Mesothelial cell of epicardium (in vitro differentiated cells): ENCODE data around the gene TOMM40. TPM values are rescaled to one million over a fixed set of nuclear protein-coding genes. Genes with fewer than 3 reads are reported as not detected.
A peak's percentile ranks its signal among the peaks of the same experiment; 100 is the strongest.

Source experiments
- DNase-seq, 2 experiments: peaks; one replicate each; pipeline ENCODE4 v3.0.0; 2021; ENCODE audit warnings: low spot score in 2 of 2; ENCODE audit not compliant: unreplicated experiment in 2 of 2
- H3K27ac Mint-ChIP-seq: 2 replicates; pipeline ENCODE4 v1.8.0; 2021; ENCODE audit warnings: mixed read lengths
- H3K27me3 Mint-ChIP-seq: 2 replicates; pipeline ENCODE4 v1.8.0; 2021; ENCODE audit warnings: low read depth, mixed read lengths
- H3K36me3 Mint-ChIP-seq: 2 replicates; pipeline ENCODE4 v1.8.0; 2021; ENCODE audit warnings: mixed read lengths
- H3K4me1 Mint-ChIP-seq: 2 replicates; pipeline ENCODE4 v1.8.0; 2021; ENCODE audit warnings: mixed read lengths
- H3K4me3 Mint-ChIP-seq: 2 replicates; pipeline ENCODE4 v1.8.0; 2021; ENCODE audit warnings: mild to moderate bottlenecking, moderate library complexity, mixed read lengths
- H3K9me3 Mint-ChIP-seq: 2 replicates; pipeline ENCODE4 v1.8.0; 2021; ENCODE audit warnings: mixed read lengths
- total RNA-seq: library from RNA; stranded (reverse); gene quantifications from 3 replicates; pipeline ENCODE4 v1.2.1, GENCODE V29; 2021
- TF ChIP-seq, protein P1 (sequence below): fragments of 200-600 bp; sonication (generic); IDR thresholded peaks from one replicate; pipeline ENCODE4 v1.5.0; 2021; ENCODE audit warnings: antibody characterized with exemption; ENCODE audit not compliant: unreplicated experiment

TOMM40 gene
- total RNA-seq, 1 donor from 2014 or later: 47.8 TPM

DNA sequence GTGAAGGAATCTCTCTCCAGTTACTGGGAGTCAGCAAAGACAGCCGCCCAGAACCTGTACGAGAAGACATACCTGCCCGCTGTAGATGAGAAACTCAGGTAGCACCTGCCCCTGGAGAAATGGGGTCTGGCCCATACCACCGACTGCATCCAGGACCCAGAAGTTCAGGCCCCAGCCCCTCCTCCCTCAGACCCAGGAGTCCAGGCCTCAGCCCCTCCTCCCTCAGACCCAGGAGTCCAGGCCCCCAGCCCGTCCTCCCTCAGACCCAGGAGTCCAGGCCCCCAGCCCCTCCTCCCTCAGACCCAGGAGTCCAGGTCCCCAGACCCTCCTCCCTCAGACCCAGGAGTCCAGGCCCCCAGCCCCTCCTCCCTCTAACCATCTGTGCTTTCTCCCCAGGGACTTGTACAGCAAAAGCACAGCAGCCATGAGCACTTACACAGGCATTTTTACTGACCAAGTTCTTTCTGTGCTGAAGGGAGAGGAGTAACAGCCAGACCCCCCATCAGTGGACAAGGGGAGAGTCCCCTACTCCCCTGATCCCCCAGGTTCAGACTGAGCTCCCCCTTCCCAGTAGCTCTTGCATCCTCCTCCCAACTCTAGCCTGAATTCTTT is 57.8 kb downstream of the TOMM40 start:
- Mint-ChIP-seq H3K4me3 (no peak overlapping the region), H3K4me1 (peaks cover 4% of the 10 kb centered on the region), H3K27ac (no peak overlapping the region), H3K36me3 (no peaks in the 10 kb centered on the region), H3K27me3 (no peaks in the 10 kb centered on the region), H3K9me3 (no peaks in the 10 kb centered on the region)
- TF ChIP-seq, protein P1, sequence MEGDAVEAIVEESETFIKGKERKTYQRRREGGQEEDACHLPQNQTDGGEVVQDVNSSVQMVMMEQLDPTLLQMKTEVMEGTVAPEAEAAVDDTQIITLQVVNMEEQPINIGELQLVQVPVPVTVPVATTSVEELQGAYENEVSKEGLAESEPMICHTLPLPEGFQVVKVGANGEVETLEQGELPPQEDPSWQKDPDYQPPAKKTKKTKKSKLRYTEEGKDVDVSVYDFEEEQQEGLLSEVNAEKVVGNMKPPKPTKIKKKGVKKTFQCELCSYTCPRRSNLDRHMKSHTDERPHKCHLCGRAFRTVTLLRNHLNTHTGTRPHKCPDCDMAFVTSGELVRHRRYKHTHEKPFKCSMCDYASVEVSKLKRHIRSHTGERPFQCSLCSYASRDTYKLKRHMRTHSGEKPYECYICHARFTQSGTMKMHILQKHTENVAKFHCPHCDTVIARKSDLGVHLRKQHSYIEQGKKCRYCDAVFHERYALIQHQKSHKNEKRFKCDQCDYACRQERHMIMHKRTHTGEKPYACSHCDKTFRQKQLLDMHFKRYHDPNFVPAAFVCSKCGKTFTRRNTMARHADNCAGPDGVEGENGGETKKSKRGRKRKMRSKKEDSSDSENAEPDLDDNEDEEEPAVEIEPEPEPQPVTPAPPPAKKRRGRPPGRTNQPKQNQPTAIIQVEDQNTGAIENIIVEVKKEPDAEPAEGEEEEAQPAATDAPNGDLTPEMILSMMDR: no peak
- no peak for DNase-seq

- DNase-seq: no peak
- no peaks in the 10 kb centered on the region for H3K36me3 Mint-ChIP-seq
- H3K4me1 Mint-ChIP-seq: peaks cover 6% of the 10 kb centered on the region
- H3K27me3 Mint-ChIP-seq: no peaks in the 10 kb centered on the region
- TF ChIP-seq, protein P1: no peak
- no peak overlapping the region for H3K27ac Mint-ChIP-seq
- no peak overlapping the region for H3K4me3 Mint-ChIP-seq
- no peaks in the 10 kb centered on the region for H3K9me3 Mint-ChIP-seq
Measured at GRCh38 chr19:44949550-44949949, 58.5 kb downstream of the TOMM40 start.

- no peaks in the 10 kb centered on the region for H3K36me3 Mint-ChIP-seq
- peak; percentile 45 to 57 for DNase-seq
- no peaks in the 10 kb centered on the region for H3K9me3 Mint-ChIP-seq
- H3K4me1 Mint-ChIP-seq: peaks cover 16% of the 10 kb centered on the region
- no peak overlapping the region for H3K4me3 Mint-ChIP-seq
- TF ChIP-seq, protein P1: peak; percentile 96
- peak overlapping the region; percentile 66 for H3K27ac Mint-ChIP-seq
- no peaks in the 10 kb centered on the region for H3K27me3 Mint-ChIP-seq
Measured at GRCh38 chr19:44951179-44952159, 60.4 kb downstream of the TOMM40 start.

Other genes with a start within 250 kb of the TOMM40 start
- gene PVR, start 247.3 kb upstream of the TOMM40 start, total RNA-seq: 26.8 to 29.1 TPM (median 28.5 TPM) in 3 replicates
- 10.2 to 11.2 TPM (median 11.0 TPM) in 3 replicates for gene CEACAM19, start 219.8 kb upstream of the TOMM40 start, total RNA-seq
- not detected in 3 replicates for gene CEACAM16, start 192.1 kb upstream of the TOMM40 start, total RNA-seq
- gene BCL3, start 142.5 kb upstream of the TOMM40 start, total RNA-seq: 14.9 to 21.5 TPM (median 20.1 TPM) in 3 replicates
- gene CBLC, start 113.4 kb upstream of the TOMM40 start, total RNA-seq: 8.5 to 10.8 TPM (median 8.8 TPM) in 3 replicates
- gene BCAM, start 82.2 kb upstream of the TOMM40 start, total RNA-seq: 346 to 378 TPM (median 355 TPM) in 3 replicates
- gene NECTIN2, start 45.0 kb upstream of the TOMM40 start, total RNA-seq: 291 to 300 TPM (median 299 TPM) in 3 replicates
- 285 to 290 TPM (median 289 TPM) in 3 replicates for gene APOE, start 14.5 kb downstream of the TOMM40 start, total RNA-seq
- 18.6 to 20.0 TPM (median 18.6 TPM) in 3 replicates for gene APOC1, start 23.4 kb downstream of the TOMM40 start, total RNA-seq
- gene APOC4, start 51.0 kb downstream of the TOMM40 start, total RNA-seq: not detected in 3 replicates
- gene APOC2, start 54.8 kb downstream of the TOMM40 start, total RNA-seq: not detected in 3 replicates
- gene CLPTM1, start 64.1 kb downstream of the TOMM40 start, total RNA-seq: 85.6 to 89.6 TPM (median 85.6 TPM) in 3 replicates
- 18.5 to 20.8 TPM (median 18.7 TPM) in 3 replicates for gene RELB, start 110.2 kb downstream of the TOMM40 start, total RNA-seq
- 132 to 133 TPM (median 133 TPM) in 3 replicates for gene CLASRP, start 147.8 kb downstream of the TOMM40 start, total RNA-seq
- gene ZNF296, start 185.2 kb downstream of the TOMM40 start, total RNA-seq: 0.99 to 1.1 TPM (median 1.1 TPM) in 3 replicates
- gene GEMIN7, start 188.0 kb downstream of the TOMM40 start, total RNA-seq: 24.2 to 27.5 TPM (median 24.4 TPM) in 3 replicates
- gene PPP1R37, start 201.9 kb downstream of the TOMM40 start, total RNA-seq: 36.2 to 40.7 TPM (median 38.9 TPM) in 3 replicates